Activated CD8-positive, alpha-beta memory T cell treated with anti-CD3 and anti-CD28 coated beads, Interleukin-2, amount 50 U/mL, for 48 hours (primary cell): ENCODE measurements around the gene LAMC2.
"Not testable (repeated sequence)": the region's sequence is repeated elsewhere in the genome, so short reads cannot be mapped to it uniquely, and the experiment has no call there.

ENCODE experiments used
- DNase-seq: peaks from one replicate; pipeline ENCODE4 v3.0.0-alpha.2; 2020

LAMC2 gene

GRCh38 chr1:183267646-183268431 is 81.8 kb downstream of the LAMC2 start:
- DNase-seq, result no peak

- no peak for DNase-seq
These were observed 84.6 kb downstream of the LAMC2 start for GRCh38 chr1:183270541-183271141.

GRCh38 chr1:183272390-183272848 is 86.4 kb downstream of the LAMC2 start:
- DNase-seq, result no peak

GRCh38 chr1:183273300-183273699 is 87.2 kb downstream of the LAMC2 start:
- no peak for DNase-seq

GRCh38 chr1:183273984-183274383 is 87.9 kb downstream of the LAMC2 start:
- DNase-seq, result not testable (repeated sequence)

- DNase-seq, result no peak
These were observed 88.8 kb downstream of the LAMC2 start for GRCh38 chr1:183274836-183275235.

GRCh38 chr1:183275322-183275721 is 89.3 kb downstream of the LAMC2 start:
- DNase-seq, result no peak

GRCh38 chr1:183276386-183277080 is 90.5 kb downstream of the LAMC2 start:
- DNase-seq, result no peak

GRCh38 chr1:183277821-183278738 is 92.0 kb downstream of the LAMC2 start:
- no peak for DNase-seq

- no peak for DNase-seq
These were observed 92.9 kb downstream of the LAMC2 start for GRCh38 chr1:183278739-183279591.

GRCh38 chr1:183279835-183280234 is 93.8 kb downstream of the LAMC2 start:
- DNase-seq, result no peak

- no peak for DNase-seq
These were observed 95.0 kb downstream of the LAMC2 start for GRCh38 chr1:183281039-183281438.

- DNase-seq, result peak; percentile 87
These were observed 95.6 kb downstream of the LAMC2 start for GRCh38 chr1:183281553-183282091.

- no peak for DNase-seq
These were observed 96.2 kb downstream of the LAMC2 start for GRCh38 chr1:183282101-183282855.

GRCh38 chr1:183283286-183283685 is 97.2 kb downstream of the LAMC2 start:
- no peak for DNase-seq

- DNase-seq, result no peak
These were observed 98.0 kb downstream of the LAMC2 start for GRCh38 chr1:183284086-183284485.

- DNase-seq, result no peak
These were observed 99.2 kb downstream of the LAMC2 start for GRCh38 chr1:183285256-183285655.

GRCh38 chr1:183285746-183286145 is 99.7 kb downstream of the LAMC2 start:
- no peak for DNase-seq

GRCh38 chr1:183287191-183287675 is 101.2 kb downstream of the LAMC2 start:
- no peak for DNase-seq

GRCh38 chr1:183288583-183288982 is 102.5 kb downstream of the LAMC2 start:
- no peak for DNase-seq
